ENCODE measurements around the gene GPC6. TPM values are rescaled to one million over a fixed set of nuclear protein-coding genes. Genes with fewer than 3 reads are reported as not detected.

Gene GPC6
- total RNA-seq, 1 donor from 2014 or later, result 8.4 TPM

- no peak for ATAC-seq
- intact Hi-C loops (cut with DNase I), result no loop called here
- TF ChIP-seq CTCF (IDR thresholded peaks at IDR 0.05), result no peak
- Histone ChIP-seq H3K36me3 (no peaks in the 10 kb centered on the region), H3K9me3 (no peaks in the 10 kb centered on the region), H3K27me3 (peaks cover 5% of the 10 kb centered on the region), H3K4me3 (no peak overlapping the region), H3K27ac (no peak overlapping the region), H3K4me1 (no peaks in the 10 kb centered on the region)
- no peak for DNase-seq
Observed at GRCh38 chr13:94413598-94413944, 1187.0 kb downstream of the GPC6 start.

DNA sequence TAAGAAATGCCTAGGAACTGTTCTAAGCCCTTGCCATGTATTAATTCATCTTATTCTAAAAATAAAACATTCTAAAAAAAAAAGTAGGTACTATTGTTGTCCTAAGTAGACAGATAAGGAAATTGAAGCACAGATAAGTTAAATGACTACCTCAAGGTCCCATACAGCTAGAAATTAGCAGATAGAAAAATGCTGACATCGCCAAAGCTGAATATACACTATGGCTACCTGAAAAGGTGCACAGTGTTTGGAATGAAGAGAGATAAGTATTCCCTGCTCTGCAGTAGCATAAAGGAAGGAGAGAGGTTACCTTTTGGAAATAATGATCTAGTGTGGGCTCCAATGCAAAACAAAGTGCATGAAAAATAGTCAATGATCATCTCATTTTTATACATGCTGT, 1187.5 kb downstream of the GPC6 start:
- Histone ChIP-seq H3K36me3 (no peaks in the 10 kb centered on the region), H3K4me1 (no peaks in the 10 kb centered on the region), H3K27ac (no peak overlapping the region), H3K9me3 (no peaks in the 10 kb centered on the region), H3K27me3 (peaks cover 5% of the 10 kb centered on the region), H3K4me3 (no peak overlapping the region)
- no peak for DNase-seq
- ATAC-seq, result no peak
- TF ChIP-seq CTCF (IDR thresholded peaks at IDR 0.05), result no peak
- intact Hi-C loops (cut with DNase I), result no loop called here

DNA sequence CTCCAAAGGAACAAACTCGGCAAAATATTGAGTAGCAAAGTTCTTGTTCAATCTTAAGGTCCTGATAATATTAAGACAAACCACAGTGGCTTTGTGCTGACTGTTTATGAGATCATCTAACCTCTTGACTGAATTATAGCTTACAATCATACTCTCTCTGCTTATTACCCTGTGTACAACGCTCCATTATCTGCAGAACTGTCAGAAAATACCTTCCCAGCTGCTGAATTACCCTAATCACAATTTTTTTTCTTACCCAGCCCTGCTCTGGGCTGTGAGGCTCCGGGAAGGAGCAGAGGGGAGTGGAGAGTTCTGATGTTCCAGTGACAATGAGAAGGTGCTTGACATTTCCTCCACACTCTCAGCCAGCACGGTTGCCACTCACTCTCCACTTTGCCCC, 1188.1 kb downstream of the GPC6 start:
- Histone ChIP-seq H3K36me3 (no peaks in the 10 kb centered on the region), H3K27me3 (peaks cover 5% of the 10 kb centered on the region), H3K4me3 (no peak overlapping the region), H3K4me1 (no peaks in the 10 kb centered on the region), H3K9me3 (no peaks in the 10 kb centered on the region), H3K27ac (no peak overlapping the region)
- intact Hi-C loops (cut with DNase I), result no loop called here
- ATAC-seq (no peak), DNase-seq (no peak)
- no peak for TF ChIP-seq CTCF (IDR thresholded peaks at IDR 0.05)

GRCh38 chr13:94415500-94416237, 1189.1 kb downstream of the GPC6 start:
- Histone ChIP-seq H3K4me3 (no peak overlapping the region), H3K27ac (no peak overlapping the region), H3K27me3 (peaks cover 5% of the 10 kb centered on the region), H3K9me3 (no peaks in the 10 kb centered on the region), H3K36me3 (no peaks in the 10 kb centered on the region), H3K4me1 (no peaks in the 10 kb centered on the region)
- ATAC-seq (no peak), DNase-seq (no peak)
- intact Hi-C loops (cut with DNase I), result no loop called here
- no peak for TF ChIP-seq CTCF (IDR thresholded peaks at IDR 0.05)

- no peak overlapping the region for H3K27ac ChIP-seq
- no peaks in the 10 kb centered on the region for H3K4me1 ChIP-seq
- no peaks in the 10 kb centered on the region for H3K9me3 ChIP-seq
- intact Hi-C loops (cut with DNase I), result no loop called here
- H3K36me3 ChIP-seq, result no peaks in the 10 kb centered on the region
- ATAC-seq (peak; percentile 83), DNase-seq (no peak)
- peak; percentile 34 for TF ChIP-seq CTCF (IDR thresholded peaks at IDR 0.05)
- peaks cover 5% of the 10 kb centered on the region for H3K27me3 ChIP-seq
- no peak overlapping the region for H3K4me3 ChIP-seq
Observed at GRCh38 chr13:94416454-94417080, 1190.0 kb downstream of the GPC6 start.

All from upper lobe of right lung (tissue), 1 donor.